ENCODE results near the gene MSMP. TPM values are rescaled to one million over a fixed set of nuclear protein-coding genes. Genes with fewer than 3 reads are reported as not detected.

MSMP gene
- total RNA-seq, 1 experiment from 2014 or later: 2.1 TPM

- TF ChIP-seq JUN (CRISPR knock-in tag; IDR thresholded peaks at IDR 0.05) (no peak), CBFB (CRISPR knock-in tag; IDR thresholded peaks at IDR 0.05; ENCODE audit: low read depth) (no peak), NR1H2 (CRISPR knock-in tag; IDR thresholded peaks at IDR 0.05) (no peak), IRF2 (CRISPR knock-in tag; IDR thresholded peaks at IDR 0.05; ENCODE audit: borderline replicate concordance, low read depth) (no peak), ARID4B (CRISPR knock-in tag; IDR thresholded peaks at IDR 0.05; ENCODE audit: borderline replicate concordance) (peak; percentile 70; the same call in 1 of the 2 replicates), NFATC4 (CRISPR knock-in tag; IDR thresholded peaks at IDR 0.05) (no peak), PRRX2 (CRISPR knock-in tag; IDR thresholded peaks at IDR 0.05) (no peak), MLX (CRISPR knock-in tag; IDR thresholded peaks at IDR 0.05) (no peak), FOXJ3 (CRISPR knock-in tag; IDR thresholded peaks at IDR 0.05; ENCODE audit: borderline replicate concordance) (no peak), ZNF121 (CRISPR knock-in tag; IDR thresholded peaks at IDR 0.05) (no peak), ZBTB21 (CRISPR knock-in tag; IDR thresholded peaks at IDR 0.05; ENCODE audit: borderline replicate concordance) (no peak), GRHL2 (CRISPR knock-in tag; IDR thresholded peaks at IDR 0.05; ENCODE audit: insufficient replicate concordance, severe bottlenecking) (no peak), USF2 (CRISPR knock-in tag; IDR thresholded peaks at IDR 0.05) (no peak), ZNF425 (CRISPR knock-in tag; conservative IDR thresholded peaks at IDR 0.05) (no peak), TEAD1 (CRISPR knock-in tag; IDR thresholded peaks at IDR 0.05) (no peak), NR3C1 (CRISPR knock-in tag; conservative IDR thresholded peaks at IDR 0.05; ENCODE audit: low read depth) (no peak)
- TF ChIP-seq, protein P1, sequence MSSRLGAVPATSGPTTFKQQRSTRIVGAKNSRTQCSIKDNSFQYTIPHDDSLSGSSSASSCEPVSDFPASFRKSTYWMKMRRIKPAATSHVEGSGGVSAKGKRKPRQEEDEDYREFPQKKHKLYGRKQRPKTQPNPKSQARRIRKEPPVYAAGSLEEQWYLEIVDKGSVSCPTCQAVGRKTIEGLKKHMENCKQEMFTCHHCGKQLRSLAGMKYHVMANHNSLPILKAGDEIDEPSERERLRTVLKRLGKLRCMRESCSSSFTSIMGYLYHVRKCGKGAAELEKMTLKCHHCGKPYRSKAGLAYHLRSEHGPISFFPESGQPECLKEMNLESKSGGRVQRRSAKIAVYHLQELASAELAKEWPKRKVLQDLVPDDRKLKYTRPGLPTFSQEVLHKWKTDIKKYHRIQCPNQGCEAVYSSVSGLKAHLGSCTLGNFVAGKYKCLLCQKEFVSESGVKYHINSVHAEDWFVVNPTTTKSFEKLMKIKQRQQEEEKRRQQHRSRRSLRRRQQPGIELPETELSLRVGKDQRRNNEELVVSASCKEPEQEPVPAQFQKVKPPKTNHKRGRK (CRISPR knock-in tag; IDR thresholded peaks at IDR 0.05; ENCODE audit: borderline replicate concordance): no peak
- TF ChIP-seq, protein P2, sequence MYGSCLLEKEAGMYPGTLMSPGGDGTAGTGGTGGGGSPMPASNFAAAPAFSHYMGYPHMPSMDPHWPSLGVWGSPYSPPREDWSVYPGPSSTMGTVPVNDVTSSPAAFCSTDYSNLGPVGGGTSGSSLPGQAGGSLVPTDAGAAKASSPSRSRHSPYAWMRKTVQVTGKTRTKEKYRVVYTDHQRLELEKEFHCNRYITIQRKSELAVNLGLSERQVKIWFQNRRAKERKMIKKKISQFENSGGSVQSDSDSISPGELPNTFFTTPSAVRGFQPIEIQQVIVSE (CRISPR knock-in tag; IDR thresholded peaks at IDR 0.05; ENCODE audit: borderline replicate concordance): no peak
- TF ChIP-seq, protein P3, sequence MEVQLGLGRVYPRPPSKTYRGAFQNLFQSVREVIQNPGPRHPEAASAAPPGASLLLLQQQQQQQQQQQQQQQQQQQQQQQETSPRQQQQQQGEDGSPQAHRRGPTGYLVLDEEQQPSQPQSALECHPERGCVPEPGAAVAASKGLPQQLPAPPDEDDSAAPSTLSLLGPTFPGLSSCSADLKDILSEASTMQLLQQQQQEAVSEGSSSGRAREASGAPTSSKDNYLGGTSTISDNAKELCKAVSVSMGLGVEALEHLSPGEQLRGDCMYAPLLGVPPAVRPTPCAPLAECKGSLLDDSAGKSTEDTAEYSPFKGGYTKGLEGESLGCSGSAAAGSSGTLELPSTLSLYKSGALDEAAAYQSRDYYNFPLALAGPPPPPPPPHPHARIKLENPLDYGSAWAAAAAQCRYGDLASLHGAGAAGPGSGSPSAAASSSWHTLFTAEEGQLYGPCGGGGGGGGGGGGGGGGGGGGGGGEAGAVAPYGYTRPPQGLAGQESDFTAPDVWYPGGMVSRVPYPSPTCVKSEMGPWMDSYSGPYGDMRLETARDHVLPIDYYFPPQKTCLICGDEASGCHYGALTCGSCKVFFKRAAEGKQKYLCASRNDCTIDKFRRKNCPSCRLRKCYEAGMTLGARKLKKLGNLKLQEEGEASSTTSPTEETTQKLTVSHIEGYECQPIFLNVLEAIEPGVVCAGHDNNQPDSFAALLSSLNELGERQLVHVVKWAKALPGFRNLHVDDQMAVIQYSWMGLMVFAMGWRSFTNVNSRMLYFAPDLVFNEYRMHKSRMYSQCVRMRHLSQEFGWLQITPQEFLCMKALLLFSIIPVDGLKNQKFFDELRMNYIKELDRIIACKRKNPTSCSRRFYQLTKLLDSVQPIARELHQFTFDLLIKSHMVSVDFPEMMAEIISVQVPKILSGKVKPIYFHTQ (CRISPR knock-in tag; IDR thresholded peaks at IDR 0.05): no peak
- TF ChIP-seq, protein P4, sequence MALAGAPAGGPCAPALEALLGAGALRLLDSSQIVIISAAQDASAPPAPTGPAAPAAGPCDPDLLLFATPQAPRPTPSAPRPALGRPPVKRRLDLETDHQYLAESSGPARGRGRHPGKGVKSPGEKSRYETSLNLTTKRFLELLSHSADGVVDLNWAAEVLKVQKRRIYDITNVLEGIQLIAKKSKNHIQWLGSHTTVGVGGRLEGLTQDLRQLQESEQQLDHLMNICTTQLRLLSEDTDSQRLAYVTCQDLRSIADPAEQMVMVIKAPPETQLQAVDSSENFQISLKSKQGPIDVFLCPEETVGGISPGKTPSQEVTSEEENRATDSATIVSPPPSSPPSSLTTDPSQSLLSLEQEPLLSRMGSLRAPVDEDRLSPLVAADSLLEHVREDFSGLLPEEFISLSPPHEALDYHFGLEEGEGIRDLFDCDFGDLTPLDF (CRISPR knock-in tag; IDR thresholded peaks at IDR 0.05): no peak
- TF ChIP-seq, protein P5, sequence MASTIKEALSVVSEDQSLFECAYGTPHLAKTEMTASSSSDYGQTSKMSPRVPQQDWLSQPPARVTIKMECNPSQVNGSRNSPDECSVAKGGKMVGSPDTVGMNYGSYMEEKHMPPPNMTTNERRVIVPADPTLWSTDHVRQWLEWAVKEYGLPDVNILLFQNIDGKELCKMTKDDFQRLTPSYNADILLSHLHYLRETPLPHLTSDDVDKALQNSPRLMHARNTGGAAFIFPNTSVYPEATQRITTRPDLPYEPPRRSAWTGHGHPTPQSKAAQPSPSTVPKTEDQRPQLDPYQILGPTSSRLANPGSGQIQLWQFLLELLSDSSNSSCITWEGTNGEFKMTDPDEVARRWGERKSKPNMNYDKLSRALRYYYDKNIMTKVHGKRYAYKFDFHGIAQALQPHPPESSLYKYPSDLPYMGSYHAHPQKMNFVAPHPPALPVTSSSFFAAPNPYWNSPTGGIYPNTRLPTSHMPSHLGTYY (CRISPR knock-in tag; IDR thresholded peaks at IDR 0.05): no peak
Measured at GRCh38 chr9:35748858-35749514, 5.1 kb downstream of the MSMP start, which contains the start of the genes GBA2 and RGP1 (continued).

All from WTC11 (cell line).